Measurements from ENCODE around the gene PRDM16.

DNA sequence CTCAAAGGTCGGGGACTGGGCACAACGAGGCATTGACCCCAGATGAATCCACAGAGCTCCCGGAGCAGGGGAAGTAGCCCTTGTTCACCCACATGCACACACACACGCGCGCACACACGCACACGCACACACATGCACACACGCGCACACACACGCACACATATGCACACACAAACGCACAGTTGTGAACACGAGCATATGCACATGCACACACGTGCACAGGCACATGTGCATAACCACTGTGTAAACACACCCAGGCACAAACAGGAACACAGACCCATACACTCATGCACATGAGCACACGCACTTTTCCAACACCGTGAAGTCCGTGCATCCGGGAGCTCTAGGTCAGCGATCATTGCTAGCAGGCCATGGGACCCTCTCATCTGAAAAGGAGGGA, 208.6 kb downstream of the PRDM16 start:
- TF ChIP-seq, protein P1, sequence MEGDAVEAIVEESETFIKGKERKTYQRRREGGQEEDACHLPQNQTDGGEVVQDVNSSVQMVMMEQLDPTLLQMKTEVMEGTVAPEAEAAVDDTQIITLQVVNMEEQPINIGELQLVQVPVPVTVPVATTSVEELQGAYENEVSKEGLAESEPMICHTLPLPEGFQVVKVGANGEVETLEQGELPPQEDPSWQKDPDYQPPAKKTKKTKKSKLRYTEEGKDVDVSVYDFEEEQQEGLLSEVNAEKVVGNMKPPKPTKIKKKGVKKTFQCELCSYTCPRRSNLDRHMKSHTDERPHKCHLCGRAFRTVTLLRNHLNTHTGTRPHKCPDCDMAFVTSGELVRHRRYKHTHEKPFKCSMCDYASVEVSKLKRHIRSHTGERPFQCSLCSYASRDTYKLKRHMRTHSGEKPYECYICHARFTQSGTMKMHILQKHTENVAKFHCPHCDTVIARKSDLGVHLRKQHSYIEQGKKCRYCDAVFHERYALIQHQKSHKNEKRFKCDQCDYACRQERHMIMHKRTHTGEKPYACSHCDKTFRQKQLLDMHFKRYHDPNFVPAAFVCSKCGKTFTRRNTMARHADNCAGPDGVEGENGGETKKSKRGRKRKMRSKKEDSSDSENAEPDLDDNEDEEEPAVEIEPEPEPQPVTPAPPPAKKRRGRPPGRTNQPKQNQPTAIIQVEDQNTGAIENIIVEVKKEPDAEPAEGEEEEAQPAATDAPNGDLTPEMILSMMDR (IDR thresholded peaks at IDR 0.05): no peak
- TF ChIP-seq POLR2A (IDR thresholded peaks at IDR 0.05): no peak
- TF ChIP-seq POLR2AphosphoS5 (IDR thresholded peaks at IDR 0.05): no peak
